DOHH2 (cell line): ENCODE data around the gene SART3.

Source experiments
- H3F3A ChIP-seq: fragments of 200-600 bp; sonication (generic), shearing (Covaris generic); 2 replicates; pipeline ENCODE4 v1.6.0; 2016; ENCODE audit warnings: antibody characterized with exemption, mild to moderate bottlenecking; ENCODE audit not compliant: control insufficient read depth, insufficient read depth
- H3K27ac ChIP-seq: fragments of 200-600 bp; sonication (generic); 2 replicates; pipeline ENCODE4 v1.5.1; 2014; ENCODE audit warnings: low read depth, mild to moderate bottlenecking, low read length, moderate library complexity
- H3K27me3 ChIP-seq: fragments of 200-600 bp; sonication (generic); 2 replicates; pipeline ENCODE4 v1.6.1; 2014; ENCODE audit warnings: mild to moderate bottlenecking, low read length, mixed read lengths; ENCODE audit not compliant: control insufficient read depth
- H3K36me3 ChIP-seq: fragments of 200-600 bp; sonication (generic); 2 replicates; pipeline ENCODE4 v1.6.1; 2014; ENCODE audit warnings: mild to moderate bottlenecking, low read length, moderate library complexity, mixed read lengths; ENCODE audit not compliant: control insufficient read depth
- H3K4me1 ChIP-seq: fragments of 200-600 bp; sonication (generic); 2 replicates; pipeline ENCODE4 v1.6.1; 2014; ENCODE audit warnings: mild to moderate bottlenecking, low read length, mixed read lengths; ENCODE audit not compliant: control insufficient read depth
- H3K4me2 ChIP-seq: fragments of 200-600 bp; sonication (generic); 2 replicates; pipeline ENCODE4 v1.6.0; 2014; ENCODE audit warnings: mild to moderate bottlenecking, low read length, moderate library complexity
- H3K4me3 ChIP-seq: fragments of 200-600 bp; sonication (generic); 2 replicates; pipeline ENCODE4 v1.5.1; 2014; ENCODE audit warnings: mild to moderate bottlenecking, low read length, mixed read lengths
- H3K79me2 ChIP-seq: fragments of 200-600 bp; sonication (generic); 2 replicates; pipeline ENCODE4 v1.6.1; 2014; ENCODE audit warnings: mild to moderate bottlenecking, low read length, mixed read lengths; ENCODE audit not compliant: control insufficient read depth
- H3K9me2 ChIP-seq: fragments of 200-600 bp; sonication (generic); replicated peaks from 2 replicates; pipeline ENCODE4 v1.6.1; 2014; ENCODE audit warnings: mild to moderate bottlenecking, low read length, mixed read lengths; ENCODE audit not compliant: control insufficient read depth
- H3K9me3 ChIP-seq: fragments of 200-600 bp; sonication (generic); 2 replicates; pipeline ENCODE4 v1.6.1; 2014; ENCODE audit warnings: antibody characterized with exemption, low read length, mixed read lengths; ENCODE audit not compliant: control insufficient read depth, insufficient read depth
- H4K20me1 ChIP-seq: fragments of 200-600 bp; sonication (generic); 2 replicates; pipeline ENCODE4 v1.6.0; 2014; ENCODE audit warnings: low read depth, mild to moderate bottlenecking, antibody characterized with exemption, low read length, moderate library complexity; ENCODE audit not compliant: control insufficient read depth, insufficient read depth
- EZH2phosphoT487 ChIP-seq: fragments of 200-600 bp; sonication (generic); IDR thresholded peaks from 2 replicates; pipeline ENCODE4 v1.6.1; 2017; ENCODE audit warnings: borderline replicate concordance, mild to moderate bottlenecking, antibody characterized with exemption, low read length, moderate library complexity, mixed read lengths
- TF ChIP-seq, protein P1 (sequence below): fragments of 200-600 bp; sonication (generic); IDR thresholded peaks from one replicate; pipeline ENCODE4 v1.5.1; 2014; ENCODE audit warnings: antibody characterized with exemption, mild to moderate bottlenecking, low read depth, low read length; ENCODE audit not compliant: poor library complexity, severe bottlenecking

SART3 gene

DNA sequence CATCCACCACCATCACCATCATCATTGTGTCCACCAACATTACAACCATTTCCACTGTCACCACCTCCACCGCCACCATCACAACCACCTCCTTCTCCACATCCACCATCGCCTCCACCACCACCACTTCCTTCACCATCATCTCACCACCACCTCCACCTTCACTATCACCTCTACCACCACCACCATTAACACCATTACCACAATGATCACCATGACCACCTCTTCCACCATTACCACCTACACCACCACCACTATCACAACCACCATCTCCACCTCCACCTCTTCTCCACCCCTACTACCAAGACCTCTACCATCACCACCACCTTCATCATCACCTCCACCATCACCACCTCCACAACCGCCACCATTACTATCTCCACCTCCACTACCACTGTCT is 17.8 kb upstream of the SART3 start:
- Histone ChIP-seq H3K4me2 (no peak overlapping the region), H3K36me3 (no peaks in the 10 kb centered on the region), H4K20me1 (no peaks in the 10 kb centered on the region), H3K27ac (no peak overlapping the region), H3K4me3 (no peak overlapping the region), H3K79me2 (no peaks in the 10 kb centered on the region), H3K9me3 (no peaks in the 10 kb centered on the region), H3F3A (no peaks in the 10 kb centered on the region), H3K9me2 (no peaks in the 10 kb centered on the region), H3K4me1 (peaks cover 10% of the 10 kb centered on the region), H3K27me3 (peaks cover 3% of the 10 kb centered on the region; the same call in 1 of the 2 replicates)
- no peak for TF ChIP-seq EZH2phosphoT487
- TF ChIP-seq, protein P1, sequence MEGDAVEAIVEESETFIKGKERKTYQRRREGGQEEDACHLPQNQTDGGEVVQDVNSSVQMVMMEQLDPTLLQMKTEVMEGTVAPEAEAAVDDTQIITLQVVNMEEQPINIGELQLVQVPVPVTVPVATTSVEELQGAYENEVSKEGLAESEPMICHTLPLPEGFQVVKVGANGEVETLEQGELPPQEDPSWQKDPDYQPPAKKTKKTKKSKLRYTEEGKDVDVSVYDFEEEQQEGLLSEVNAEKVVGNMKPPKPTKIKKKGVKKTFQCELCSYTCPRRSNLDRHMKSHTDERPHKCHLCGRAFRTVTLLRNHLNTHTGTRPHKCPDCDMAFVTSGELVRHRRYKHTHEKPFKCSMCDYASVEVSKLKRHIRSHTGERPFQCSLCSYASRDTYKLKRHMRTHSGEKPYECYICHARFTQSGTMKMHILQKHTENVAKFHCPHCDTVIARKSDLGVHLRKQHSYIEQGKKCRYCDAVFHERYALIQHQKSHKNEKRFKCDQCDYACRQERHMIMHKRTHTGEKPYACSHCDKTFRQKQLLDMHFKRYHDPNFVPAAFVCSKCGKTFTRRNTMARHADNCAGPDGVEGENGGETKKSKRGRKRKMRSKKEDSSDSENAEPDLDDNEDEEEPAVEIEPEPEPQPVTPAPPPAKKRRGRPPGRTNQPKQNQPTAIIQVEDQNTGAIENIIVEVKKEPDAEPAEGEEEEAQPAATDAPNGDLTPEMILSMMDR: no peak

DNA sequence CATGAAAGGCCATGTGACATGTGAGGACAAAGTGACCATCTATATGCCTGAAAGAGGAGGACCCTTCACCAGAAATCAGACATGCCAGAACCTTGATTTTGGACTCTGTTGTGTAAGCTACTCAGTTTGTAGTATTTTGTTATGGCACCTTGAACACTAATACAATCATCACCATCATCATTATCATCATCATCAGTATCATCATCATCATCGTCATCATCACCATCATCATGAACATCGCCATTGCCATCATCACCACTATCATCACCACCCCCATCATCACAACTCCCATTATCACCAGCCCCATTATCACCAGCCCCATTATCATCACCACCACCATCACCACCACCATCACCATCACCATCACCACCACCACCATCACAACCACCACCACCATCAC is 17.3 kb upstream of the SART3 start:
- TF ChIP-seq, protein P1: no peak
- no peak for TF ChIP-seq EZH2phosphoT487
- peaks cover 10% of the 10 kb centered on the region for H3K4me1 ChIP-seq
- no peaks in the 10 kb centered on the region for H3K36me3 ChIP-seq
- H3K9me3 ChIP-seq: no peaks in the 10 kb centered on the region
- H3K27ac ChIP-seq: no peak overlapping the region
- no peak overlapping the region for H3K4me2 ChIP-seq
- peaks cover 2% of the 10 kb centered on the region; the same call in 1 of the 2 replicates for H3K27me3 ChIP-seq
- H3K79me2 ChIP-seq: no peaks in the 10 kb centered on the region
- H4K20me1 ChIP-seq: no peaks in the 10 kb centered on the region
- H3K9me2 ChIP-seq: no peaks in the 10 kb centered on the region
- H3K4me3 ChIP-seq: no peak overlapping the region
- no peaks in the 10 kb centered on the region for H3F3A ChIP-seq

DNA sequence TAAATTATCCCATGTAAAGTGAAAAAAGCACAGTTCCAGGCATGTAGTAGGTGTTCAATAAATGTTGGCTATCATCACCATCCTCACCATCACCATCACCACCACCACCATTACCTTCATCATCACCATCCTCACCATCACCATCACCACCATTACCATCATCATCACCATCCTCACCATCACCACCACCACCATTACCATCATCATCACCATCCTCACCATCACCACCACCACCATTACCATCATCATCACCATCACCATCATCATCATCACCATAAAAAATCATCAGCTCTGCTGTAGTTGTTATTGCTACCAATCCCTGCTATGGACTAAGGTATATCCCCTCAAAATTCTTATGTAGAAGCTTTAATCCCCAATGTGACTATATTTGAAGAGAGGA is 16.5 kb upstream of the SART3 start:
- no peaks in the 10 kb centered on the region for H3K36me3 ChIP-seq
- no peaks in the 10 kb centered on the region for H3F3A ChIP-seq
- no peaks in the 10 kb centered on the region for H4K20me1 ChIP-seq
- no peak for TF ChIP-seq EZH2phosphoT487
- TF ChIP-seq, protein P1: no peak
- H3K4me3 ChIP-seq: no peak overlapping the region
- no peaks in the 10 kb centered on the region for H3K79me2 ChIP-seq
- no peaks in the 10 kb centered on the region for H3K9me3 ChIP-seq
- peaks cover 7% of the 10 kb centered on the region; the same call in 1 of the 2 replicates for H3K27me3 ChIP-seq
- no peak overlapping the region for H3K27ac ChIP-seq
- no peak overlapping the region for H3K4me2 ChIP-seq
- peaks cover 11% of the 10 kb centered on the region for H3K4me1 ChIP-seq
- H3K9me2 ChIP-seq: no peaks in the 10 kb centered on the region
